Natural killer cell (primary cell): ENCODE data around the gene SLU7. TPM values are rescaled to one million over a fixed set of nuclear protein-coding genes. Genes with fewer than 3 reads are reported as not detected.

ENCODE experiments used
- ATAC-seq, 3 donors: fragments of 150-1000 bp in 2 of 3; fragments of 200-7000 bp in 1 of 3; cut with Tn5 transposase; 1 replicate in 1 of 3; 2 replicates in 2 of 3; pipeline ENCODE4 v1.10.0; 2021; ENCODE audit warnings: mild to moderate bottlenecking in 2 of 3, moderate library complexity in 2 of 3
- DNase-seq, 2 donors: peaks; one replicate each; pipeline versions ENCODE4 v3.0.0 to v3.0.0-alpha.2; 2013 to 2021; ENCODE audit warnings: mixed read lengths in 1 of 2
- H3K27ac ChIP-seq: one replicate; pipeline ENCODE4 v1.5.1; 2013; ENCODE audit warnings: mild to moderate bottlenecking, low read length
- H3K27me3 ChIP-seq: one replicate; pipeline ENCODE4 v1.6.1; 2013; ENCODE audit warnings: low read length; ENCODE audit not compliant: control insufficient read depth, insufficient read depth
- H3K36me3 ChIP-seq: one replicate; pipeline ENCODE4 v1.6.1; 2013; ENCODE audit warnings: low read length; ENCODE audit not compliant: control insufficient read depth, insufficient read depth
- H3K4me1 ChIP-seq: one replicate; pipeline ENCODE4 v1.6.1; 2013; ENCODE audit warnings: low read length; ENCODE audit not compliant: control insufficient read depth, insufficient read depth
- H3K4me3 ChIP-seq: one replicate; pipeline ENCODE4 v1.5.1; 2013; ENCODE audit warnings: low read length
- H3K9me3 ChIP-seq: one replicate; pipeline ENCODE4 v1.6.1; 2013; ENCODE audit warnings: low read length; ENCODE audit not compliant: control insufficient read depth, insufficient read depth
- H3K27ac Mint-ChIP-seq, 2 donors: one replicate each; pipeline ENCODE4 v1.8.0; 2022; ENCODE audit warnings: mild to moderate bottlenecking in 2 of 2, mixed read lengths in 2 of 2, moderate library complexity in 1 of 2
- H3K27me3 Mint-ChIP-seq, 2 donors: one replicate each; pipeline ENCODE4 v1.8.0; 2022; ENCODE audit warnings: low read depth in 2 of 2, mixed read lengths in 2 of 2
- H3K36me3 Mint-ChIP-seq: one replicate; pipeline ENCODE4 v1.8.0; 2022; ENCODE audit warnings: mixed read lengths
- H3K4me1 Mint-ChIP-seq, 2 donors: one replicate each; pipeline ENCODE4 v1.8.0; 2022; ENCODE audit warnings: mixed read lengths in 2 of 2
- H3K4me3 Mint-ChIP-seq: one replicate; pipeline ENCODE4 v1.8.0; 2022; ENCODE audit warnings: mild to moderate bottlenecking, moderate library complexity, mixed read lengths
- H3K9me3 Mint-ChIP-seq, 2 donors: one replicate each; pipeline ENCODE4 v1.8.0; 2022; ENCODE audit warnings: mixed read lengths in 2 of 2
- CTCF ChIP-seq: fragments of 200-600 bp; IDR thresholded peaks from one replicate; pipeline ENCODE4 v1.8.0; 2022; ENCODE audit warnings: antibody characterized with exemption
- WGBS: methylation state at CpG from one replicate; pipeline ENCODE4 v1.1.7; 2013; ENCODE audit warnings: missing lambda C conversion rate; ENCODE audit not compliant: insufficient coverage; 5-methylcytosine and 5-hydroxymethylcytosine counted together
- intact Hi-C: fragments of 100-400 bp; cut with micrococcal nuclease; formaldehyde crosslinking; loops from one replicate; pipeline ENCODE4 v1.14.2; 2022
- total RNA-seq, 4 donors: library from RNA; stranded (reverse); fragments of 120-200 nt in 1 of 4; gene quantifications; one replicate each; pipeline versions ENCODE4 v1.2.3 to v1.2.4, GENCODE V29; 2013 to 2022

Gene SLU7
- total RNA-seq, 3 donors from 2014 or later (not counting 1 experiment from before 2014, with no cell fraction given), result 114 to 143 (median 118) TPM

GRCh38 chr5:160387445-160387844, 31.4 kb downstream of the SLU7 start:
- Histone ChIP-seq H3K27me3 (no peaks in the 10 kb centered on the region), H3K4me3 (no peak overlapping the region), H3K36me3 (no peaks in the 10 kb centered on the region), H3K4me1 (no peaks in the 10 kb centered on the region), H3K9me3 (no peaks in the 10 kb centered on the region), H3K27ac (no peak overlapping the region)
- H3K9me3 Mint-ChIP-seq, result peaks cover 0 to 2% of the 10 kb centered on the region in 2 donors
- H3K4me3 Mint-ChIP-seq, result no peak overlapping the region
- no CpG with 5 or more reads among the region's 1 CpG for WGBS
- no peaks in the 10 kb centered on the region for H3K27me3 Mint-ChIP-seq
- intact Hi-C loops, result no loop called here
- no peak for TF ChIP-seq CTCF
- no peaks in the 10 kb centered on the region for H3K4me1 Mint-ChIP-seq
- no peak for ATAC-seq
- peaks cover 12% of the 10 kb centered on the region for H3K36me3 Mint-ChIP-seq
- H3K27ac Mint-ChIP-seq, result no peak overlapping the region
- DNase-seq, result no peak

DNA sequence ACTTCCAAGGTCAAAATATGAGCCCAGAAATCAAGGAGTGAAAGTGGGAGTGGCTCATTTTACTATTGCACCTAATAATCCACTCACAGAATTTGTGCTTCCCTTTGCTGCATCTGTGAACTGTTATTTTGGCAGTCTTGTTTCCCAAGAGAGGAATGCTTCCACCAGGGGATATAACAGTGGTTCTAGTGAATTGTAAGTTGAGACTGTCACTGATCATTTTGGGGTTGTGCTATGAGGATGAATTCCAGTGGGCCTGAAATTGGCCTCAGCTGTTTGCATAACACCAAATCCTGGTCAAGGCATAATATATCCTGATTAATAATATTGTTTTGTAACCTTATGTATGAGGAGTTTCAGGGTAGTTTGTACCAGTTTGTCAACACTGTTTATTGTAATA, 33.4 kb downstream of the SLU7 start:
- no peak overlapping the region for H3K4me3 ChIP-seq
- H3K36me3 Mint-ChIP-seq, result peaks cover 12% of the 10 kb centered on the region
- no peaks in the 10 kb centered on the region for H3K4me1 Mint-ChIP-seq
- no peaks in the 10 kb centered on the region for H3K36me3 ChIP-seq
- H3K9me3 Mint-ChIP-seq, result peaks cover 0 to 2% of the 10 kb centered on the region in 2 donors
- no peak overlapping the region for H3K27ac ChIP-seq
- no peak overlapping the region for H3K27ac Mint-ChIP-seq
- DNase-seq (no peak), ATAC-seq (no peak)
- intact Hi-C loops, result no loop called here
- H3K4me1 ChIP-seq, result no peaks in the 10 kb centered on the region
- no peak for TF ChIP-seq CTCF
- no peaks in the 10 kb centered on the region for H3K9me3 ChIP-seq
- no peaks in the 10 kb centered on the region for H3K27me3 ChIP-seq
- H3K4me3 Mint-ChIP-seq, result no peak overlapping the region
- H3K27me3 Mint-ChIP-seq, result peaks cover 2 to 13% of the 10 kb centered on the region in 2 donors

- WGBS, result 100% methylated on average over 1 of the region's 1 CpG
- ATAC-seq (no peak), DNase-seq (no peak)
- peaks cover 6 to 17% of the 10 kb centered on the region in 2 donors for H3K27me3 Mint-ChIP-seq
- H3K36me3 Mint-ChIP-seq, result peaks cover 12% of the 10 kb centered on the region
- no peaks in the 10 kb centered on the region for H3K4me1 Mint-ChIP-seq
- H3K27ac Mint-ChIP-seq, result no peak overlapping the region
- no peaks in the 10 kb centered on the region for H3K36me3 ChIP-seq
- no peak overlapping the region for H3K27ac ChIP-seq
- no peaks in the 10 kb centered on the region for H3K4me1 ChIP-seq
- H3K4me3 ChIP-seq, result no peak overlapping the region
- H3K4me3 Mint-ChIP-seq, result no peak overlapping the region
- TF ChIP-seq CTCF, result no peak
- H3K27me3 ChIP-seq, result no peaks in the 10 kb centered on the region
- intact Hi-C loops, result no loop called here
- H3K9me3 ChIP-seq, result no peaks in the 10 kb centered on the region
- H3K9me3 Mint-ChIP-seq, result peaks cover 0 to 2% of the 10 kb centered on the region in 2 donors
Measured at GRCh38 chr5:160384681-160385080, 34.2 kb downstream of the SLU7 start.

DNA sequence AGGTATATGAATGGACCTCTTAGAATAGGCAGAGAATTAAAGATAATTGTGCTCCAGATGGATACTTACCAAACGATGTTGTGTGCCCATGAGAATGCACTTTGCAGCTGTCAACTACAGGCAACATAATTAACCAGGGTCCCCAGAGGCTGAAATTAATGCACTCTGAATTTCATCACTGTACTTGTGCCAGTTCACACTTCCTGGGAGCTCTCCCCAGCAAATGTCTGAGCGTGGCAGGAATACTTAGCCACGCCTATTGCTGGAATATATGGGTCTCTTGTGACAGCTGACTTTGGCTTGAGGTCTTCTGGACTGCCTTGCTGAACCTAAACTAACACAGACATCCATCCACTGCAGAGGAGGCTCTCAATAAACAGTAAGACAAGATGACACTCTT, 36.5 kb downstream of the SLU7 start:
- H3K36me3 ChIP-seq, result no peaks in the 10 kb centered on the region
- H3K27me3 ChIP-seq, result no peaks in the 10 kb centered on the region
- no peak overlapping the region for H3K27ac Mint-ChIP-seq
- peaks cover 11 to 24% of the 10 kb centered on the region in 2 donors for H3K27me3 Mint-ChIP-seq
- H3K4me1 Mint-ChIP-seq, result no peaks in the 10 kb centered on the region
- TF ChIP-seq CTCF, result no peak
- DNase-seq (no peak), ATAC-seq (no peak)
- no peaks in the 10 kb centered on the region for H3K4me1 ChIP-seq
- WGBS, result 68% methylated on average over 3 of the region's 3 CpGs
- no peaks in the 10 kb centered on the region for H3K9me3 Mint-ChIP-seq
- H3K4me3 ChIP-seq, result no peak overlapping the region
- intact Hi-C loops, result no loop called here
- H3K4me3 Mint-ChIP-seq, result no peak overlapping the region
- H3K9me3 ChIP-seq, result no peaks in the 10 kb centered on the region
- no peak overlapping the region for H3K27ac ChIP-seq
- peaks cover 3% of the 10 kb centered on the region for H3K36me3 Mint-ChIP-seq
